AG09309 (cell line): Measurements from ENCODE around the gene PIGR.
A peak's percentile ranks its signal among the peaks of the same experiment; 100 is the strongest.

ENCODE experiments used
- DNase-seq: peaks from one replicate; pipeline ENCODE4 v3.0.0-alpha.2; 2010; ENCODE audit warnings: low read depth
- H3K4me3 ChIP-seq: 2 replicates; pipeline ENCODE4 v1.5.1; 2011; ENCODE audit warnings: mild to moderate bottlenecking, low read depth, low read length, moderate library complexity; ENCODE audit not compliant: control insufficient read depth
- CTCF ChIP-seq: IDR thresholded peaks from 2 replicates; pipeline ENCODE4 v1.5.1; 2011; ENCODE audit warnings: mild to moderate bottlenecking, low read depth, low read length, inconsistent platforms; ENCODE audit not compliant: insufficient read depth, control insufficient read depth; ENCODE audit errors: missing control alignments

Gene PIGR

GRCh38 chr1:206982216-206982615 is 36.0 kb upstream of the PIGR start:
- peak; percentile 79 for TF ChIP-seq CTCF
- DNase-seq = peak; percentile 8

DNA sequence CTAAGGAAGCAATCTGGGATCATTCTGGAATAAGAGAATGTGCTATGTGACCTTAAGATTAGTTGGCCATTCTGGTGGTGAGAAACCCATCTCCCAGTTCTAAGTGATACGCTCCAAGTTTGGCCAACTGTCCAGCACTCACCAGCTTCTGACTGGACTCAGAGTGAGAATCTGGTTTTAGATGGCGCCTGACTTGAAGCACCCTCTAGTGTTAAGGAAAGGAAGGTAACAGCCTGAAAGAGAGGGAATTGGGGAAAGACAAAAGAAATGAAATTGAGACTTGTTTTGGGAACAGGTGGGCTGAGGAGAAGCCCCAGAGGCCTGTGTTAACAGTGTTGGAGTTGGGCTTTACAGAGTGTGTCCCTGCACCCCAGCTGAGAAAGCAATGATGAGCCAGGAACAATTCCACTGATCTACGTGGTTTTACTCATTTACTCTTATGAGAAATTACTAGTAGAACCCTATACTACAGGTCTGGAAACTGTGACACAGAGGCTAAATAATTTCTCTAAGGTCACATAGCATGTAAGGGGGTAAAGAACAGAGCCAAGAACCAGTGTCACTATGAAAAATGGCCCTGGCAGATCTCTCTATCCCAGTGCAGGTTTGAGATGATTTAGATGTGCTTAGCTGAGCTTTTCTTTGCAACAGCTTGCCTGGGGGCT is 33.2 kb upstream of the PIGR start:
- no peak overlapping the region for H3K4me3 ChIP-seq
- DNase-seq = peak; percentile 5
- TF ChIP-seq CTCF = peak; percentile 63

More at GRCh38 chr1:206982216-206982615, 36.0 kb upstream of the PIGR start:
- H3K4me3 ChIP-seq = no peak overlapping the region

DNA sequence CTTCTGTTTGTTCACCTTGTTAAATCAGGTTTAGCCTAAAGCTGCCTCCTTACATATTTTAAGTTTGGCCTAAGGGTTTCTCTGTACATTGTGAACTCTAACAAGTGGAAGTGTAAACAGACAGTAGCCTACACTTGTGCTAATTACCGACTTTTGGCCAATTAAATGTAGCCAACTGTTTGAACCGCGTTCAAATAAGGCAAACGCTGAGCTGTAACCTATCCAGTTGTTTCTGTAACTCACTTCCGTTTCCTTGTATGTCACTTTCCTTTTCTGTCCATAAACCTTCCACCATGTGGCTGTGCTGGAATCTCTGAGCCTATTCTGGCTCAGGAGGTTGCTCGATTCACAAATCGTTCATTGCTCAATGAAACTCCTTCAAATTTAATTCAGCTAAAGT is 32.0 kb upstream of the PIGR start:
- no peak for DNase-seq
- no peak for TF ChIP-seq CTCF
- no peak overlapping the region for H3K4me3 ChIP-seq

- TF ChIP-seq CTCF = no peak
- no peak overlapping the region for H3K4me3 ChIP-seq
- DNase-seq = no peak
Observed at GRCh38 chr1:206975306-206975705, 29.0 kb upstream of the PIGR start.

- H3K4me3 ChIP-seq = no peak overlapping the region
- no peak for DNase-seq
- TF ChIP-seq CTCF = no peak
Observed at GRCh38 chr1:206974140-206974539, 27.9 kb upstream of the PIGR start.

- TF ChIP-seq CTCF = no peak
Observed at GRCh38 chr1:206972728-206973127, 26.5 kb upstream of the PIGR start.

More at GRCh38 chr1:206972728-206973127, 26.5 kb upstream of the PIGR start:
- no peak for DNase-seq
- H3K4me3 ChIP-seq = no peak overlapping the region
